ENCODE data around the gene MAPK11.

The MAPK11 gene

DNA sequence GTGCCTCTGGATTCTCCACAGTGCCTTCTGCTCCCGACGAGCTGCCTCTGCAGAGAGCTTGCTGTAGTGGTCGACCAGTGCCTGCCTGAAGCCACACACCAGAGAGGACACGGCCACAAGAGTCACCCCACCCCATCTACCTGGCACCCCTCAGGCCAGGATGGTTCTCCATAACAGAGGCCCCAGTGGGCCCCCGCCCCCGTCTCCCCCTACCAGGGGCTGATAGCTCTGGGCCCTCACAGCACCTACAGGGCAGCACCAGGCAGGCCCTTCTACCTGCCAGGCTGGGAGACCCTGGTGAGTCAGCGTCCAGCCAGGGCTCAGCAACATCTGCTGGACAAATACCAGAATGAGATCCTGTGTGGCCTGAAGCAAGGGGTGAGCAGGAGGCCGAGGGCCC, 47.7 kb downstream of the MAPK11 start:
- FAIRE-seq (no peak), DNase-seq (ENCODE audit: insufficient read length) (no peak)
- TF ChIP-seq POLR2A (IDR thresholded peaks at IDR 0.05; ENCODE audit: low read depth, low read length) (no peak), POLR2AphosphoS5 (IDR thresholded peaks at IDR 0.05; ENCODE audit: low read depth, low read length) (no peak), TAF1 (IDR thresholded peaks at IDR 0.05; ENCODE audit: borderline replicate concordance, low read depth, low read length) (no peak)

DNA sequence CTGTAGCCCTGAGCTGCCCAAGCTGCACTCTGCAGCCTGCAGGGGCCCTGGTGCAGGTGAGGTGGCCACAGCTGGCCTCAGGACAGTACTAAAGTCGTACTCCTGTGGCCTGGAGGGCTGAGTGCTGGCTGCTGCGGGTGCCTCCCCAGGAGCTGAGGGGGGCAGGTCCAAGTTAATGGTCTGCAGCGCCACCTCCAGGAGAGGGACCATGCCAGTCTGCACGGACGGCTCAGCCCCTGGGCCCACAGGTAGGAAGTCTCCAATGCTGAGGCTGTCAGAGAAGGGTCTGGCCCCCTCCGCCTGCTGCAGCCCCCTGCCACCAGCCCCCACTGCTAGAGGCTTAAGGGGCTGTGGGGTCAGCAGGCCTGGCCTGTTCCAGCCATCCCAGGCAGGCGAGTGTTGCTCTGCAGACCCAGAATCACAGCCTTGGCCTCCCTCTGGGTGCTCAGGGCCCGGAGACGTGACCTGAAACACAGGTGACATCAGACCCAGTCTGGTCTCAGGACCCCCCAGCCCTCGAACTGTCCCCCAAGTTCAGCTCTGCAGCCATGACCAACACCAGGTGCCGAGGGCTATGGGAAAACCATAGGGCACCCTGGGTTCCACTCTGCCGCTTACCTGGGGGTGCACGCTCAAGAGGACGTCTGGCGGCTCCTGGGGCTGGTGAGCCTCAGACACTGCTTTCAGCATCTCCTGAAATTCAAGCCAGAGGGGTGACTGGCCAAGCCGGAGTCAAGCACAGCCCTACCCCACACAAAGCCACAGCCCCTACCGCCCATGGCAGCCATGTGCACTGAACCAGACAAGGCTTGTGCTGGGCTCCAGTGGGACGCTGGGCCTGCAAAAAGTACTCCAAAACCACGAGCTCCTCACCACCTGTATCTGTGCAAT, 48.5 kb downstream of the MAPK11 start:
- TF ChIP-seq POLR2AphosphoS5 (IDR thresholded peaks at IDR 0.05; ENCODE audit: low read depth, low read length) (no peak), POLR2A (IDR thresholded peaks at IDR 0.05; ENCODE audit: low read depth, low read length) (no peak), TAF1 (IDR thresholded peaks at IDR 0.05; ENCODE audit: borderline replicate concordance, low read depth, low read length) (no peak)
- no peak for DNase-seq (ENCODE audit: insufficient read length)
- FAIRE-seq, result no peak

DNA sequence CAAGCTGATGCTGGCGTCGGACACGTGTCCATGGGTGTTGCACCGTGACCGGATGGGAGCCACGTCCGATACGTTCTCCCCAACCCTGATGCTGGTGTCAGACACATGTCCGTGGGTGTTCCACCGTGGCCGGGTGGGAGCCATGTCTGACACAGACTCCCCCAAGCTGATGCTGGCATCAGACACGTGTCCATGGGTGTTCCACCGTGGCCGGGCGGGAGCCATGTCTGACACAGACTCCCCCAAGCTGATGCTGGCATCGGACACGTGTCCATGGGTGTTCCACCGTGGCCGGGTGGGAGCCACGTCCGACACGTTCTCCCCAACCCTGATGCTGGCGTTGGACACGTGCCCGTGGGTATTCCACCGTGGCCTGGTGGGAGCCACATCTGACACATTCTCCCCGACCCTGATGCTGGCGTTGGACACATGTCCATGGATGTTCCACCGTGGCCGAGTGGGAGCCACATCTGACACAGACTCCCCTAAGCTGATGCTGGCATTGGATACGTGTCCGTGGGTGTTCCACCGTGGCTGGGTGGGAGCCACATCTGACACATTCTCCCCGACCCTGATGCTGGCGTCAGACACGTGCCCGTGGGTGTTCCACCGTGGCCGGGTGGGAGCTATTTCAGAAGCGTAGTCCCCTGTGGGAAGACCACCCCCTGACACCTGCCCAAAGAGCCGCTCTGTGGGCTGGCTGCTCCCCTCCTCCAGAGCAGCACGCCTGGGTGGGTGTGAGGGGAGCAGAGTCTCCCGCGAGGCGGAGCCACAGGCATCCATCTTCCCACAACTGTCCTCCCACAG, 49.4 kb downstream of the MAPK11 start:
- FAIRE-seq, result no peak
- TF ChIP-seq POLR2A (IDR thresholded peaks at IDR 0.05; ENCODE audit: low read depth, low read length), result no peak
- no peak for TF ChIP-seq POLR2AphosphoS5 (IDR thresholded peaks at IDR 0.05; ENCODE audit: low read depth, low read length)
- TF ChIP-seq TAF1 (IDR thresholded peaks at IDR 0.05; ENCODE audit: borderline replicate concordance, low read depth, low read length), result no peak
- DNase-seq (ENCODE audit: insufficient read length), result no peak

DNA sequence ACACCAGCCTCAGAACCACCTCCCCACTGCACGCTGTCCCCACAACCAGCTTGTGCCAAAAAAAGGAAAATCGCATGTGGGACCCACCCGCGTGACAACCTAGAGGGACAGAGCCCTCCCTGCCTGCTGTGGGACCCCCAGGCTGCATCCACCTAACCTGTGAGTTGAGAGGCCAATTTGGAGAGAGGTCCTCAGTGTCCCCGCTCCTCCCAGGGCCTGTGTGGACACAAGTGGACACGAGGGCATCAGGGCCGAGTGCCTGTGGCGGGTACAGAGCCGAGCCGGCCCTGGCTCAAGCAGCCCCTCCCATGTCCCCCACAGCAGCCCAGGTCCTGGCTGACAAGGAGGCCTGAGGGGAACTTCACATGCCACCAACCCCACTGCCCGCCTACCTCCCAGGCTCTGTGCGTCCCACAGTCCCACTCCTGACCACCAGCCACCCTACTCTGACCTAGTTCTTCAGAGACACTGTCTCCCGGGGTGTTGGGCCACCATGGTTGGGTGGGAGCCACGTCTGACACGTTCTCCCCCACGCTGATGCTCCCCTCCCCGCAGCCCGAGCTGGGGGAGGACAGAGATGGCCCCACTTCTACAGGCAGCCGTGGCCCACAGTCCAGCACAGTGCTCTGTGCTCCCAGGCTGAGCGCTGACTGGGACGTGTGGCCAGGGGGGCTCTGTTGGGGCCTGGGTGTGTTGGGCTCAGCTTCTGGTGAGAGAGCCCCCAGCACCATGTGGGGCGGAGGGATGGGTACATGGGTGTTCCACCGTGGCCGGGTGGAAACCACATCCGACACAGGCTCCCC, 50.2 kb downstream of the MAPK11 start:
- FAIRE-seq (no peak), DNase-seq (ENCODE audit: insufficient read length) (no peak)
- TF ChIP-seq POLR2A (IDR thresholded peaks at IDR 0.05; ENCODE audit: low read depth, low read length) (no peak), POLR2AphosphoS5 (IDR thresholded peaks at IDR 0.05; ENCODE audit: low read depth, low read length) (0 out of 2 replicates have a peak, but pooled peaks have one; percentile 19), TAF1 (IDR thresholded peaks at IDR 0.05; ENCODE audit: borderline replicate concordance, low read depth, low read length) (no peak)

DNA sequence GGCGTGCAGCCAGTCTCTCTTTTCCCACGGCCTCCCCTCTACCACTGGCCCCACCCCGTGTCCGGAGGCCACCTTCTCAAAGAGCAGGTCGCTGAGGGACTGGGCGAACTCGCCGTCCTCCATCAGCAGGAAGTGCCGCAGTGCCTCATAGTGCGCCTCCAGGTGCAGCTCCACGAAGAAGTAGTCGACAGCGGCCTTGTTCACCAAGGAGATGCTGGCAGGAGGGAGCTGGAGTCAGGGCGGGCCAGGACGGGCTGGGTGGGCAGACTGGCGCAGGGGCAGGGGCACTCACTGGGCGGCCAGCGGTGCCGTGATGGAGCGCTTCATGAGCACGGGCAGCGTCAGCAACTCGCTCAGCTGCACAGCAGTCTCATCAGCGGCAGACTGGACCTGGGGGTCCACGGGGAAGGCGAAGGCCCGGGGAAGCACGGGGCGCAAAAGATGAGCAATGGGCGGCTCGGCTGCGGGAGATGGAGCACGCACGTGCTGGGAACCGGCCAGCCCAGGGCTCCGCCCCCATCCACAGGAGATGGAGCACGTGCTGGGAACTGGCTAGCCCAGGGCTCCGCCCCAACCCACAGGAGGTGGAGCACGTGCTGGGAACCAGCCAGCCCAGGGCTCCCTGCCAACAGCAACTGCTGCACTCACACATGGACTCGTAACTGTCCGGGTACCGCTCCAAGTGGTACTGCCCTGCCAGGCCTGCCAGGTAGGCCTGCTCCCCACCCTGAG, 51.0 kb downstream of the MAPK11 start:
- DNase-seq (ENCODE audit: insufficient read length), result no peak
- TF ChIP-seq POLR2A (IDR thresholded peaks at IDR 0.05; ENCODE audit: low read depth, low read length) (0 out of 2 replicates have a peak, but pooled peaks have one; percentile 6), POLR2AphosphoS5 (IDR thresholded peaks at IDR 0.05; ENCODE audit: low read depth, low read length) (no peak)
- no peak for FAIRE-seq

DNA sequence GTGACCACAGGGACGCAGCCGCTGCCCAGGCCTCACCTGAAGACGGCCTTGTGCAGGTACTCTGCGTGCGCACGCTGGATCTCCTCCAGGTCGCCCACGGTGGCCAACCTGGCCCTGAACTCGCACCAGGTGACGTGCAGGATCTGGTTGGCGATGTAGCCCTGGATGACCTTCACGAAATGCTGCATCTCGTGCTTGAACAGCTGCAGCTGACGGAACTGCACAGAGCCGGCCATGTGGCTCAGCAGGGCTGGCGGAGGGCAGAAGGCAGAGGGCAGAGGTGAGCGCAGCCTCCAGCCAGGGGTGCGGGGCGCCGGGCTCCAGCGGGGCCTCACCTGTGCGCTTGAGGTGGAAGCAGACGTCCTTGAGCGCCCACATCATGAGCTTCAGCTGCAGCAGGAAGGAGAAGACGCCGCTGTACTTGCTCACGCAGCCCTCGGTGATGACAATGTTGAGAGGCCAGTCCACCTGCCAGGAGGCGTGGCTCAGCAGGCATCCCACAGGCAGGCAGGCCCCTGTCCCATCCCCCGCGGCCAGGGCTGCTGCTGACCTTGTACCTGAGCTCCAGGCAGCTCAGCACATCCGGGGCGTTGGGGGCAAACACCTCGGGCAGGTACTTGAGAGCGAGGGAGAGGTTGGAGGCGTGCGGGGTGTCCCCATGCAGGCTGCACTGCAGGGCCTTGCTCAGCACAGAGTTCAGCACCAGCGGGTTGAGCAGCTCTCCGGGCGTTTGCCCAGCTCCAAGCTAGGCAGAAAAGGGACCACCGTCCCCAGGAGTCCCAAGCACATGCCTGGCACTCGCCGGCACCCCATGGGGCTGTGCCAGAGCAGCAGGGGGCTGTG, 51.8 kb downstream of the MAPK11 start:
- DNase-seq (ENCODE audit: insufficient read length), result no peak
- TF ChIP-seq TAF1 (IDR thresholded peaks at IDR 0.05; ENCODE audit: borderline replicate concordance, low read depth, low read length), result no peak
- TF ChIP-seq POLR2A (IDR thresholded peaks at IDR 0.05; ENCODE audit: low read depth, low read length), result no peak
- no peak for TF ChIP-seq POLR2AphosphoS5 (IDR thresholded peaks at IDR 0.05; ENCODE audit: low read depth, low read length)
- FAIRE-seq, result no peak

DNA sequence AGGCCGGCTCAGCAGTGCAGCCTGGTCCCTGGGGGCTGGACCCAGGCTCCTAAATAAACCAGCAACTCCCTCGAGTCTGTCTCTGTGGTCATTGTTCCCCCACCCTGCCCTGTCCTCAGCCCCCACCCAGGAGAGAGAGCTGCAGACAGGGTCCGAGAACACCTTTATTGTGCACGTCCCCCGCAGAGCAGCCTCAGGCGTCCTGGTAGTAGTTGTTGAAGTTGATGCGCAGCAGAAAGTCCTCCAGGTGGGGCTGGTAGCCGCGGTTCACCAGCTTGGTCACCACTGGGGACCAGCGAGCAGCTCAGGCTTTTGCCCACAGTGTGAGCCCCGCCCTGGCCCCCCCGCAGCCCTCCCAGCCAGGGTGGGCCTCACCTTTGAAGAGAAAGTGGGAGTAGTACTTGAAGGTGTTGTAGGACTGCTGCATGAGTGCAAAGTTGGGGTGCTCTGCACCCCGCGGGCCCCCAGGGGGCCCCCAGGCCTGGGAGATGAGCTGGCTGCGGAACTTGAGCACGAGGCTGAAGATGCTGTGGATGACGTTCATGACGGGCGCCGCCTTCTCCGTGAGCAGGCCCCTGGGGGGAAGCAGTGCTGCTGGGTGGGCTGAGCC, 52.5 kb downstream of the MAPK11 start:
- DNase-seq (ENCODE audit: insufficient read length), result no peak
- no peak for TF ChIP-seq POLR2A (IDR thresholded peaks at IDR 0.05; ENCODE audit: low read depth, low read length)
- no peak for TF ChIP-seq POLR2AphosphoS5 (IDR thresholded peaks at IDR 0.05; ENCODE audit: low read depth, low read length)
- TF ChIP-seq TAF1 (IDR thresholded peaks at IDR 0.05; ENCODE audit: borderline replicate concordance, low read depth, low read length), result no peak
- FAIRE-seq, result no peak

DNA sequence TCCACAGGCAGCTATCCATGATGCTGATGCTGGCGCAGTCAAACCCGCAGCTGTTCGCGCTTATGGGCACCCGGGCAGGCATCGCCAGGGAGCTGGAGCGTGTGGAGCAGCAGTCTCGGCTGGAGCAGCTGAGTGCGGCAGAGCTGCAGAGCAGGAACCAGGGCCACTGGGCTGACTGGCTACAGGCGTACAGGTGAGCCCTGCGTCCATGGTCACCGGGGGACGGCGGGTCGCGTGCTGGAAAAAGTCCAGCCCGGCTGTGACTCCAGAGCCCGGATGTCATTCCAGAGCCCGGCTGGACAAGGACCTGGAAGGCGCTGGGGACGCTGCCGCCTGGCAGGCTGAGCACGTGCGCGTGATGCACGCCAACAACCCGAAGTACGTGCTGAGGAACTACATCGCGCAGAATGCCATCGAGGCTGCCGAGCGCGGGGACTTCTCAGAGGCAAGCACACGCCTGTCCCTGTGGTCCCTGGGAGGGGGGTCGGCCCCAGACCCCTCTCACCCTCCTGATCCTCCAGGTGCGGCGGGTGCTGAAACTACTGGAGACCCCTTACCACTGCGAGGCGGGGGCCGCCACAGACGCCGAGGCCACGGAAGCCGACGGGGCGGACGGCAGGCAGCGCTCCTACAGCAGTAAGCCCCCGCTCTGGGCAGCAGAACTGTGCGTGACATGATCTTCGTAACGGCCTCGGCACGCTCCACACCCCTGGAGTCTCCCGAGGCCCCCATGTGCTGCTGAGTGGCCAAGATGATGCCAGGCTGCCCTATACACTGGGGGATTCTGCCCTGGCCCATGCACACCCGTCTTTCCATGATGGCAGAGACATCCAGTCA, 53.3 kb downstream of the MAPK11 start:
- DNase-seq (ENCODE audit: insufficient read length), result no peak
- no peak for TF ChIP-seq TAF1 (IDR thresholded peaks at IDR 0.05; ENCODE audit: borderline replicate concordance, low read depth, low read length)
- TF ChIP-seq POLR2AphosphoS5 (IDR thresholded peaks at IDR 0.05; ENCODE audit: low read depth, low read length), result 0 out of 2 replicates have a peak, but pooled peaks have one; percentile 11
- no peak for FAIRE-seq
